KOPT-K1 (cell line): ENCODE data around the gene CABYR.
"Not testable (repeated sequence)": the region's sequence is repeated elsewhere in the genome, so short reads cannot be mapped to it uniquely, and the experiment has no call there.

ENCODE experiments used
- H3K27ac ChIP-seq: fragments of 200-600 bp; sonication (generic); 2 replicates; pipeline ENCODE4 v1.5.1; 2016; ENCODE audit warnings: antibody characterized with exemption, mild to moderate bottlenecking, low read depth, low read length; ENCODE audit not compliant: poor library complexity, severe bottlenecking
- H3K36me3 ChIP-seq: fragments of 200-600 bp; sonication (generic); 2 replicates; pipeline ENCODE4 v1.5.1; 2017; ENCODE audit warnings: antibody characterized with exemption, mild to moderate bottlenecking, low read length, moderate library complexity; ENCODE audit not compliant: insufficient read depth
- H3K9me3 ChIP-seq: fragments of 200-600 bp; sonication (generic); 2 replicates; pipeline ENCODE4 v1.5.1; 2017; ENCODE audit warnings: antibody characterized with exemption, low read length, mild to moderate bottlenecking; ENCODE audit not compliant: insufficient read depth, poor library complexity, severe bottlenecking

Gene CABYR

GRCh38 chr18:24115628-24116027, 23.2 kb upstream of the CABYR start:
- Histone ChIP-seq H3K9me3 (no peaks in the 10 kb centered on the region), H3K27ac (no peak overlapping the region), H3K36me3 (peaks cover 13% of the 10 kb centered on the region; the same call in 1 of the 2 replicates)

DNA sequence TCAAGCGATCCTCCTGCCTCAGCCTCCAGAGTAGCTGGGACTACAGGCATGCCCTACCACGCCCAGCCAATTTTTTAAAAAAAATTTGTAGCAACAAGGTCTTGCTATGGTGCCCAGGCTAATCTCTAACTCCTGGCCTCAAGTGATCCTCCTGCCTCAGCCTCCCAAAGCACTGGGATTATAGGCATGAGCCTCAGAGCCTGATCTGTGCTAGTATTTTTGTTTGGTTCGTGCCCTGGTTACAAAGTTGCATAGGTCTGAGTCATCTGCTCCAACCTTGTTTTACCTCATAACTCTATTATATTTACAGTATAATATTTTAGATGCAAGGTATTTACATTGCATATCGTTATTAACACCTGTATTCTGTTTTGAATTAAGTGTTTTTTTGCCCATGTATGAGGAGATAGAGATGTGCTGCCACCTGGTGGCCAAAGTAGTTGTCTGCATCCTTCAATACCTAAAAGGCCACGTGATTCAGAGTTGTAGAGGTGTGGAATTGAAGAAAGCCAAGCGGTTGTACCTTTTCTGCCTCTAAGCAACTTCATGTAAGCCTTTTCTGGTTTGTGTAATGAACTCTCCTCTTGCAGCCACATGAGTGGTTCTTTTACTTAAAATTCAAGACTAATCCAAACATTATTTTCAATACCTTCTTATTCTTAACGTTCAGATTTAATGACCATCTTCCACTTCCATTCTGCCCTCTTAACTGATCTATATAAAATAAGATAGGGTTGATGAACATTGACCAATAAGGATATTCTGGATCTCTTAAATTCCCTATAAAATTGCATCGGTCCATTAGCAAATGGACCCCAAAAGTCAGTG, 19.9 kb upstream of the CABYR start:
- Histone ChIP-seq H3K27ac (no peak overlapping the region), H3K36me3 (peaks cover 13% of the 10 kb centered on the region; the same call in 1 of the 2 replicates), H3K9me3 (no peaks in the 10 kb centered on the region)

- no peak overlapping the region for H3K27ac ChIP-seq
- H3K36me3 ChIP-seq, result peaks cover 17% of the 10 kb centered on the region; the same call in 1 of the 2 replicates
- H3K9me3 ChIP-seq, result no peaks in the 10 kb centered on the region
Observed at GRCh38 chr18:24120676-24121075, 18.2 kb upstream of the CABYR start.

DNA sequence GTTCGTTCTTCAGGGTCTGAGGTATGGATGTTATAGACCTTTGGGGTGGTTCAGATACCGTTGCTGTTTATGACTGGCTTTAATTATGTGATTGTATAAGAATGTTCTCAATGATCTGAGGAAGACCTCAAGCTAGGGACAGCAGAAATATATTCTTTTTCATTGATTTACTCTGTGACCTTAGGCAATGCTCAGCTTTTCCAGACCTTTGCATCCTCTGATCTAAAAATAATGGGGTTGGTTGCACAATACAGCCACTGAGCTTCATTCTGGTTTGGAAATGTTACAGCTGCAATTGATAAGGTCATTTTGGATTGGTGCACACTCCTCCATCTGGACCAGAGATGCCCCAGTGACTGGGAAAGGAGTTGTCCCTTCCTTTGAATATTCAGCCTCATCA, 17.2 kb upstream of the CABYR start:
- Histone ChIP-seq H3K36me3 (peaks cover 22% of the 10 kb centered on the region; the same call in 1 of the 2 replicates), H3K9me3 (no peaks in the 10 kb centered on the region), H3K27ac (no peak overlapping the region)

DNA sequence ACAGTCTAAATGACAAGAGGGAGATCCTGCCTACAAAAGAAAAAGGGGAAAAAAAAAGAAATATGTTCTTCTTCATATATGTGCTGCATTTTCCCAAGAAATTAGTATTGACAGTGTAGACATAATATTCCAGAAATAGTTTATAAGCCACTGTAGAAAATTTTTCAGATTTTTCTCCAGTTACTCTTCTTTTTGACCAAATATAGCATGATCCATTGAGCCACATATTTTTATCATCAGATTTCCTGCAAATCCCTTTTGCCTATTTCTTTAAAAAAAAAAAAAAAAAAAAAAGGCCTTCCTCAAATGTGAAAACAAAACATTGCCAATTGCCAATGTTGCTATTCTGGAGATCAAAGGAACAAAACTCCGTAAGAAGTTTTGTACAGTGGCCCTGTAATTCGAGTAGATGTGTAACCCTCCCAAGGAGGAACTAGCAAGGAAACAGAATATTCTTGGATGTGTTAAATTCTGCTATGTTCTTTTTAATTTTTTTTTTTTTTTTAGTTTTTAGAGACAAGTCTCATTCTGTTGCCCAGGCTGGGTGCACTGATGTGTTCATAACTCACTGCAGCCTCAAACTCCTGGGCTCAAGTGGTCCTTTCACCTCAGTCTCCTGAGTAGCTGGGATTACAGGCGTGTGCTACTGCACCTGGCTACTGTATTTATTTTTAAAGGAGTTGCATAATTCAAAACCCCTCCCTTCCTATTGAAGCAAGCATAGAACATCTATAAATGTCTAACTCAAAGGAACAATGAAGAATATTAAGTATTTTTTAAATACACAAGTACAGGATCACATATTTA, 12.5 kb upstream of the CABYR start:
- H3K36me3 ChIP-seq, result peaks cover 36% of the 10 kb centered on the region; the same call in 1 of the 2 replicates
- no peak overlapping the region for H3K27ac ChIP-seq
- H3K9me3 ChIP-seq, result no peaks in the 10 kb centered on the region

DNA sequence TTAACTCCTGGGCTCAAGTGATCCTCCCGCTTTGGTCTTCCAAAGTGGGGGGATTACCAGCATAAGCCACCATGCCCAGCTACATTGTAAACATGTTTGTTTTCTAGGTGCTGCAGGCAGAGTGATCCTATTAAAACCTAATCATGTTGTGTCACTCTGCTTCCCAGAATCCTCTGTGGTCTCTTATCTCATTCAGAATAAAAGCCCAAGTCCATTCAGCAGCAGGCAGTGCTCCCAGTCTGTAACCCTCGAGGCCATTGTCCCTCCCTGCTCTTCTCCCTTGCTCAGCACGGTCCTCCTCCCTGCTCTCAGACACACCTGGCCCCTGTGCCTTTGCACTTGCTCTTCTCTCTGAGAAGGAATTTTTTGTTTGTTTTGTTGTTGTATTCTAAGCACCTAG, 11.1 kb upstream of the CABYR start:
- peaks cover 47% of the 10 kb centered on the region for H3K36me3 ChIP-seq
- no peaks in the 10 kb centered on the region for H3K9me3 ChIP-seq
- H3K27ac ChIP-seq, result no peak overlapping the region

GRCh38 chr18:24128700-24129099, 10.2 kb upstream of the CABYR start:
- H3K27ac ChIP-seq, result no peak overlapping the region
- H3K9me3 ChIP-seq, result no peaks in the 10 kb centered on the region
- H3K36me3 ChIP-seq, result peaks cover 49% of the 10 kb centered on the region

- Histone ChIP-seq H3K36me3 (peaks cover 38% of the 10 kb centered on the region), H3K27ac (no peak overlapping the region)
Observed at GRCh38 chr18:24130494-24130893, 8.4 kb upstream of the CABYR start.

DNA sequence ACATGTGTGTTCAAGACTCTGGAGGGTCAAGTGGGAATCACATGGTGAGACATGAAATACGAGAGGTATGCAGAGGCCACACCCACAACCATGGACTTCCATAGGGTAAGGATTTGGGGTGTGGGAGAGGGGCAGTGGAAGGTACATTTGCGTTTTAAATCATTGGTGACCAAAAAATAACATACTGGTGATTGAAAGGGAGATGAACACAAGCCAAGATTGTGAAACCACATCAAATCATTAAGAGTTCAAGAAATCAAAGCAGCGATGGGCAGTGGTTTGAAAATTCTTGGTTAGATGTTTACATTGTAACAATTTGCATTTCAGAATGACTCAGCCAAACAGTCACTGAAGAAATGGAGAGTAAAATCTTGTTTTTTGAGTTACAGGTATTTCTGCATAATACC, 1.9 kb upstream of the CABYR start:
- Histone ChIP-seq H3K9me3 (no peaks in the 10 kb centered on the region), H3K27ac (no peak overlapping the region), H3K36me3 (peaks cover 10% of the 10 kb centered on the region)

More at GRCh38 chr18:24130494-24130893, 8.4 kb upstream of the CABYR start:
- H3K9me3 ChIP-seq, result no peaks in the 10 kb centered on the region

- Histone ChIP-seq H3K36me3 (no peaks in the 10 kb centered on the region), H3K9me3 (no peaks in the 10 kb centered on the region), H3K27ac (no peak overlapping the region)
Observed at GRCh38 chr18:24138409-24138788, 463 bp upstream of the CABYR start.

DNA sequence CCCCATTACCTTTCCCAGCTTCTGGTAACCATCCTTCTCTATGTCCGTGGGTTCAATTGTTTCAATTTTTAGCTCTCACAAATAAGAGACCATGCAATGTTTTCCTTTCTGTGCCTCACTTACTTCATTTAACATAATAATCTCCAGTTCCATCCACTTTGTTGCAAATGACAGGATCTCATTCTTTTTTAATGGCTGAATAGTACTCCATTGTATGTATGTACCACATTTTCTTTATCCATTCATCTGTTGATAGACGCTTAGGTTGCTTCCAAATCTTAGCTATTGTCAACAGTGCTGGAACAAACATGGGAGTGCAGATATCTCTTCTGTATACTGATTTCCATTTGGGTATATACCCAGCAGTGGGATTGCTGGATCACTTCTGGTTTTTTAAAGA, 1.8 kb downstream of the CABYR start:
- Histone ChIP-seq H3K36me3 (no peaks in the 10 kb centered on the region), H3K27ac (no peak overlapping the region), H3K9me3 (no peaks in the 10 kb centered on the region)

DNA sequence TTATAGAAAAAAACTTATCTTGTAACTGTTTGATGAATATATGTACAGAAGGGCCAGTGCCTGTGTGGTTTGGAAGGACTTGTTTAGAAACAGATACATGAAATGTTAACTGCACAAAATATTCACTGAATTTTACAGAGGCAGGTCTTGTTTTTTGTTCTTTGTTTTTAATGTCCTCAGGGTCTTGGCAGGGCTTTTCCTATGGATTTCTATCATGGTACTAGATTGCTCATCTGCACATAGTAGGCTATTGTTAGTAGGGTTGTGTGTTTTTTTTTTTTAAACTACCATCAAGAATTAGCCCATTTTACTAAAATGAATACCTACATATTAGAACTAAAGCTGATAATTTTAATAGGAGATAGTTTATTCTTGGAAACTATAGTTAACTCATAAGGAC, 3.5 kb downstream of the CABYR start:
- Histone ChIP-seq H3K36me3 (no peaks in the 10 kb centered on the region), H3K9me3 (no peaks in the 10 kb centered on the region), H3K27ac (no peak overlapping the region)

- H3K27ac ChIP-seq, H3K9me3 ChIP-seq, H3K36me3 ChIP-seq: not testable (repeated sequence)
Observed at GRCh38 chr18:24149591-24149990, 10.7 kb downstream of the CABYR start.

DNA sequence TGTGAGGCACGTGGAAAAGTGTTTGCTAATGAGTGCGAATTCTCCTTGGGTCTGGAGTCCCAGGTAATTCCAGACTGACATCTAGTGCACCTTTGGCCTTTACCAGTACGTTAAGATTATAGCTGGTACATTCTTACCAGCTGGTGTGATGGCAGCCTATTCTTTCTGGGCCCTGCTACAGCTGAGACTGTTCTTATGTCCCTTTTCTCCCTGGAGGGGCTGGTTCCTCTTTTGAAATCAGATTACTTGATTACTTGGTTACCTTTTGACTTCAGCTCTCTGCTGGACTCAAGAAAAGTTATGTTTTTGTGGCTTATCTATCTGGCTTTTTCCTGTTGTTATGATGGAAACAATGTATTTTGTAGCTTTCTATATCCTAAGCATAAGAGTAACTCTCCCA, 14.5 kb downstream of the CABYR start:
- H3K36me3 ChIP-seq, result no peaks in the 10 kb centered on the region
- no peak overlapping the region for H3K27ac ChIP-seq
- no peaks in the 10 kb centered on the region for H3K9me3 ChIP-seq

GRCh38 chr18:24157855-24158254, 19.0 kb downstream of the CABYR start:
- Histone ChIP-seq H3K36me3 (no peaks in the 10 kb centered on the region), H3K9me3 (no peaks in the 10 kb centered on the region), H3K27ac (no peak overlapping the region)
